Osteocyte (in vitro differentiated cells): ENCODE results near the gene TTYH2. TPM values are rescaled to one million over a fixed set of nuclear protein-coding genes. Genes with fewer than 3 reads are reported as not detected.

Source experiments
- DNase-seq: peaks from one replicate; pipeline ENCODE4 v3.0.0; 2021; ENCODE audit warnings: mixed read lengths; ENCODE audit not compliant: unreplicated experiment; ENCODE audit errors: extremely low spot score
- H3K27ac Mint-ChIP-seq: one replicate; pipeline ENCODE4 v1.8.0; 2021; ENCODE audit warnings: mild to moderate bottlenecking, mixed read lengths; ENCODE audit not compliant: unreplicated experiment
- H3K27me3 Mint-ChIP-seq: one replicate; pipeline ENCODE4 v1.8.0; 2021; ENCODE audit warnings: mixed read lengths; ENCODE audit not compliant: unreplicated experiment
- H3K36me3 Mint-ChIP-seq: one replicate; pipeline ENCODE4 v1.8.0; 2021; ENCODE audit warnings: mixed read lengths; ENCODE audit not compliant: unreplicated experiment
- H3K4me1 Mint-ChIP-seq: one replicate; pipeline ENCODE4 v1.8.0; 2021; ENCODE audit warnings: mixed read lengths; ENCODE audit not compliant: unreplicated experiment
- H3K4me3 Mint-ChIP-seq: one replicate; pipeline ENCODE4 v1.8.0; 2021; ENCODE audit warnings: mild to moderate bottlenecking, moderate library complexity, mixed read lengths; ENCODE audit not compliant: unreplicated experiment
- H3K9me3 Mint-ChIP-seq: one replicate; pipeline ENCODE4 v1.8.0; 2021; ENCODE audit warnings: mixed read lengths; ENCODE audit not compliant: unreplicated experiment
- total RNA-seq: library from RNA; stranded (reverse); gene quantifications from 2 replicates; pipeline ENCODE4 v1.2.1, GENCODE V29; 2021
- TF ChIP-seq, protein P1 (sequence below): fragments of 200-600 bp; sonication (generic); IDR thresholded peaks from 2 replicates; pipeline ENCODE4 v1.5.0; 2021; ENCODE audit warnings: antibody characterized with exemption, mild to moderate bottlenecking, moderate library complexity

The TTYH2 gene
- total RNA-seq, 1 donor from 2014 or later = 1.8 TPM

DNA sequence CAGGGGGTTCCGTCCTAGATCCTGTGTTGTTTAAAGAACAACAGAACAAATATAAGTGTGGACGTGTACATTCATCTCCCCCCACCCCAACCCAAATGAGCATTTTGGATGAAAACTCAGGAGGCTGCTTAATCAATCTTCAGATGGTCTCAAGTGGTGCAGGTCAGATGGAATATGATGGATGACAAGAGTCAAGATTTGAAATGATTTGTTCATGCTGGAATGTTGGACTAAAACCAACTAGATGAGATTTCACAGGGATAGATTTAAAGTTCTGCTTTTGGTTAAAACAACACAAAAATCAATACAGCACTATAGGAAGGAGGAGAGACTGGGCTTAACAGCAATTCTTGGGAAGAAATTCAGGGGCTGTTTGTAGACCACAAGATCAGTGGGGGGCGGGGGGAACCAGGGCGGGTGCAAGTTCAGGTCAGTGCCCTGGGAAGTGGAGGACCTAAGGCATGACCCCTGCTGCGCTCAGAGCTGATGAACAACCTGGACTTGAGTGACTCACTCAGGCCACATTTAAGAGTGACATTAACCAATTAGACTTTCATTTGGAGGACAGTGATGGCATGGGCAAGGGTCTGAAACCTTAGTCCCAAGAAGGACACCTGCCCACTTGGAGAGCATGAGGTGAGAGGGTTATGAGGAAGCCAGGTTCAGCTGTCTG lies 15.1 kb downstream of the TTYH2 start:
- Mint-ChIP-seq H3K4me3 (no peak overlapping the region), H3K27ac (no peak overlapping the region), H3K27me3 (no peaks in the 10 kb centered on the region), H3K36me3 (no peaks in the 10 kb centered on the region), H3K4me1 (no peaks in the 10 kb centered on the region), H3K9me3 (no peaks in the 10 kb centered on the region)
- TF ChIP-seq, protein P1, sequence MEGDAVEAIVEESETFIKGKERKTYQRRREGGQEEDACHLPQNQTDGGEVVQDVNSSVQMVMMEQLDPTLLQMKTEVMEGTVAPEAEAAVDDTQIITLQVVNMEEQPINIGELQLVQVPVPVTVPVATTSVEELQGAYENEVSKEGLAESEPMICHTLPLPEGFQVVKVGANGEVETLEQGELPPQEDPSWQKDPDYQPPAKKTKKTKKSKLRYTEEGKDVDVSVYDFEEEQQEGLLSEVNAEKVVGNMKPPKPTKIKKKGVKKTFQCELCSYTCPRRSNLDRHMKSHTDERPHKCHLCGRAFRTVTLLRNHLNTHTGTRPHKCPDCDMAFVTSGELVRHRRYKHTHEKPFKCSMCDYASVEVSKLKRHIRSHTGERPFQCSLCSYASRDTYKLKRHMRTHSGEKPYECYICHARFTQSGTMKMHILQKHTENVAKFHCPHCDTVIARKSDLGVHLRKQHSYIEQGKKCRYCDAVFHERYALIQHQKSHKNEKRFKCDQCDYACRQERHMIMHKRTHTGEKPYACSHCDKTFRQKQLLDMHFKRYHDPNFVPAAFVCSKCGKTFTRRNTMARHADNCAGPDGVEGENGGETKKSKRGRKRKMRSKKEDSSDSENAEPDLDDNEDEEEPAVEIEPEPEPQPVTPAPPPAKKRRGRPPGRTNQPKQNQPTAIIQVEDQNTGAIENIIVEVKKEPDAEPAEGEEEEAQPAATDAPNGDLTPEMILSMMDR = no peak
- no peak for DNase-seq

DNA sequence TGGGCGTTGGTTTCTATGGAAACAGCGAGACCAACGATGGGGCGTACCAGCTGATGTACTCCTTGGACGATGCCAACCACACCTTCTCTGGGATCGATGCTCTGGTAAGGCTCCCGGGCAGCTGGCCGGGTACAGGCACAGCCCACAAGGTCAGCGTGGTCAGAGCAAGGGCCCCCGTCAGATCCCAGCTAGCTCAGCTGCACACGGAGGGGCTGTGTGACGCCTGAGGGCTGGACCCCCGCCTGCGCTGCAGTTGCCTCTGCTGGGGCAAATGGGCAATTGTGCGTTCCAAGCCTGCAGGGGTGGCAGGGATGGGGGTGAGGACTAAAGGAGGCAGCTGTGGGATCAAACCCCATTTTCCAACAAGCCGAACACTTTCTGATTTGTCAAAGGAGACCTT lies 17.5 kb downstream of the TTYH2 start:
- Mint-ChIP-seq H3K9me3 (no peaks in the 10 kb centered on the region), H3K36me3 (no peaks in the 10 kb centered on the region), H3K27ac (no peak overlapping the region), H3K27me3 (peaks cover 3% of the 10 kb centered on the region), H3K4me3 (no peak overlapping the region), H3K4me1 (peaks cover 2% of the 10 kb centered on the region)
- no peak for DNase-seq
- TF ChIP-seq, protein P1 = no peak

DNA sequence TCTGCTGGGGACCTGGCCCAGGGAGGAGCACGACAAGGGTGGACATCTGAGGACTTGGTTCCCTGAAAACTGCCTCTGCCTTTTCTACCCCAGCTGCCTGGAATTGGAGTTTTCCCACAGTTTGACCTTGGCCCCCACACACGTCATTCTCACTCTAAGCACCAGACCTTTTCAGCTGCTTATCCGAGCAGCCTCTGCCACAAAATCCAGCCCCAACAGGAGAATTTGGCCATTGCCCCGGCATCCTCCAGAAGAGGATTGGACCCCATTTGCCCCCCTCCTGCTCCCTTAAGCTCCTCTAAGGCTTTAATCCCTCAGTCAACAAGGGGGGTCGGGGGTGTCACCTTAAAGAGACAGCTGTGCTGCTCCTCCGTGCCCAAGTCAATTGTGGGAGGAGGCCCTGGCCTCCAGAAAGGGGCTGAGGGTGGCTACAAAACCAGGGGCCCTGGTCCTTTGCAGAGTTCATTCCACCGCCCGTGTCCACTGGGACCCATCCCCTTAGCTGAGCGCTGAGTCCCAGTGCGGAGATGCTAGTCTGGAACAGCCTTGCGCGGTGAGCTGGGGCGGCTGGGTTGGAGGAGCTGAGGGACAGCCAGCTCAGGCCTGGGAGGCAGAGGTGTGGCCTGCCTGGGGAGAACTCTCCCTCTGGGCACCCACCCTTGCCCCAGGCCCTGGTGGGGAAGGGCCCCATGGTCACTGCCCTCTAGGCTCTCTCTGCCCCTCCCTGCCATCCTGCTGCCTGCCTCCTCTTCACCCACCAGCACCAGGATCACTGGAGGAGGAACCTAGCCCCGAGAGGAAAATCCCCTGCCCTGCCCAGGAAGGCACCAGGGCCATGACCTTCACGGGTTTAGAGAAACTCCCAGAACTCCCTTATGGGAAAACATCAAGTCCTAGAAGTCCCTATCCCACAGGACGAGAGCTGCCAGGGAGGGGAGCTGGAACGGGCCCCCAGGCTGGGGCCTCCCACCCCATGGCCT lies 18.8 kb downstream of the TTYH2 start:
- Mint-ChIP-seq H3K27me3 (peaks cover 3% of the 10 kb centered on the region), H3K4me1 (peaks cover 2% of the 10 kb centered on the region), H3K9me3 (no peaks in the 10 kb centered on the region), H3K4me3 (no peak overlapping the region), H3K27ac (no peak overlapping the region), H3K36me3 (no peaks in the 10 kb centered on the region)
- TF ChIP-seq, protein P1 = no peak
- no peak for DNase-seq

DNA sequence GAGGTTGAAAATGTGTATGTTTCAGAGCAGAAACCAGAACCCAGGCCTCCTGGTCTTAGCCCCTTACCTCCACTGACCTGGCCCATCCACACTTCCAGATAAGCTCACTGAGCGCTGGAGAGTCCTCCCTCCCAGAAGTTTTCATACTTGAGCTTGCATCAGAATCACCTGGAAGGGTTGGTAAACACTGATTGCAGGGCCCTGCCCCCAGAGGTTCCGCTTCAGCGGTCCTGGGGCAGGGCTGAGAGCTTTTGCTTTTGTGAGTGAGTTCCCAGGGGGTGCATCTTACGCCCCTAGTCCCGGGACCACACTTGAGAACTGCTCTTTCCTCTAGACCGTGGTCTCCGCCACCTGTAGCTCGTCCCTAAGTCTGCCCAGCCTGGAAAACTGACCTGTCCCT lies 20.6 kb downstream of the TTYH2 start:
- Mint-ChIP-seq H3K27ac (no peak overlapping the region), H3K4me3 (no peak overlapping the region), H3K36me3 (no peaks in the 10 kb centered on the region), H3K27me3 (peaks cover 3% of the 10 kb centered on the region), H3K9me3 (no peaks in the 10 kb centered on the region), H3K4me1 (peaks cover 2% of the 10 kb centered on the region)
- DNase-seq = no peak
- TF ChIP-seq, protein P1 = no peak

DNA sequence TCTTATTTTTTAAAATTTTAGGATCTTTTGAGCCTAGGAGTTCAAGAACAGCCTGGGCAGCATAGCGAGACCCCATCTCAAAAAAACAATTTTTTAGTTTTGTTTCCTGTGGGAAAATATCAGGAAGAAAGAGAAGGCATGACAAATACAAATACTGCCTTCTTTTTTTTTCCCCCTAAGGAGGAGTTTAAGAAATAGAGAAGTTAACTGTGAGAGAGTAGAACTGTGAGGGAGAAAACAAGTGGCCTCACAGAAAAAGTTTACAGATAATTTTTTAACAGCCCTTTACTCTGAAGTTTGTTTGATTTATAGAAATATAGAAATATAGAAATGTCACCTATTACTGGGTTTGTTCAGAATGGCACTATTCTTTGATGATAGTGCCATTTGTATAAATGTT lies 21.1 kb downstream of the TTYH2 start:
- H3K27ac Mint-ChIP-seq = no peak overlapping the region
- H3K4me3 Mint-ChIP-seq = no peak overlapping the region
- TF ChIP-seq, protein P1 = no peak
- no peaks in the 10 kb centered on the region for H3K36me3 Mint-ChIP-seq
- peaks cover 3% of the 10 kb centered on the region for H3K27me3 Mint-ChIP-seq
- peaks cover 2% of the 10 kb centered on the region for H3K4me1 Mint-ChIP-seq
- H3K9me3 Mint-ChIP-seq = no peaks in the 10 kb centered on the region
- DNase-seq = no peak
